Esophagus mucosa (tissue), 1 donor: ENCODE results near the gene MRFAP1. TPM values are rescaled to one million over a fixed set of nuclear protein-coding genes. Genes with fewer than 3 reads are reported as not detected.
"Not testable (repeated sequence)": the region's sequence is repeated elsewhere in the genome, so short reads cannot be mapped to it uniquely, and the experiment has no call there.

Experiments
- ATAC-seq: fragments of 200-7000 bp; cut with Tn5 transposase; one replicate; pipeline ENCODE4 v1.9.1; 2020
- total RNA-seq: library from RNA; stranded (reverse); gene quantifications from one replicate; pipeline ENCODE4 v1.2.4, GENCODE V29; 2023
- donor health status: DM: yes; HTN: yes; CAD: no.

Gene MRFAP1
- total RNA-seq, 1 donor from 2014 or later: 157 TPM

GRCh38 chr4:6671648-6672047 lies 31.2 kb downstream of the MRFAP1 start:
- no peak for ATAC-seq

GRCh38 chr4:6672131-6672530 lies 31.6 kb downstream of the MRFAP1 start:
- no peak for ATAC-seq

GRCh38 chr4:6672541-6673190 lies 32.2 kb downstream of the MRFAP1 start:
- not testable (repeated sequence) for ATAC-seq

- not testable (repeated sequence) for ATAC-seq
These were observed 32.7 kb downstream of the MRFAP1 start for GRCh38 chr4:6673191-6673659.

GRCh38 chr4:6673660-6674499 lies 33.4 kb downstream of the MRFAP1 start:
- ATAC-seq: peak; percentile 91

GRCh38 chr4:6674500-6675149 lies 34.1 kb downstream of the MRFAP1 start:
- ATAC-seq: peak; percentile 44

- no peak for ATAC-seq
These were observed 36.5 kb downstream of the MRFAP1 start for GRCh38 chr4:6676722-6677558.

DNA sequence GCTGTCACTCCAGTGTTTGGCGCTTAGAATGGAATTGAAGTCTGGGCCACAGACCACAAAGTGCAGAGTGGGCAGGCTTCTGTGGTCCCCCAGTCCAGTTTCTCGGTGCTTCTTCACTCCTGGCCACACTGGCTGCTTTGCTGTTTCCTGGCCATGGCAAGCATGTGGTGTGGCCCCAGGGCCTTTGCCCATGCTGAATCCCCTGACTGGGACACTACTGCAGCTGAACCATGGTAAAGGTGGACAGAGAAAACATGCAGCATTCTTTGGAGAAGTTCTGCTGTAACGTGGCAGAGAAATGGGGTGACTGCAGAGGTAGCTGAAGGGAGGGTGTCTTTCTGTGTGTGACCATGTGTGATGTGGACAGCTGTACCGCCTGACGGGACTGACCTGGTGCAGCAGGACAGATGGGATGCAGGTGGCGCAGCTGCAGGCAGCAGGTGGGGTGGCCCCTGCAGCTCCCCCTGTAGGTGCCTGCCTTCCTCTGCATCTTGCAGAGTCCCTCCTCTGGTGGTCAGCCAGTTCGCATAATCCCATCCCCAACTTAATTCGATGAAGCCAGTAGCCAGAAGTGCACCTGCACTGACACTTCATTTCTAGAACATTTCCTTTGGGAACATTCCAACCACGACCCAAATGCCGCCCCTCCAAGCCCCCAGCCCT lies 40.0 kb downstream of the MRFAP1 start:
- no peak for ATAC-seq

- peak; percentile 29 for ATAC-seq
These were observed 40.7 kb downstream of the MRFAP1 start for GRCh38 chr4:6681191-6681590.

- ATAC-seq: no peak
These were observed 42.5 kb downstream of the MRFAP1 start for GRCh38 chr4:6682862-6683590.

DNA sequence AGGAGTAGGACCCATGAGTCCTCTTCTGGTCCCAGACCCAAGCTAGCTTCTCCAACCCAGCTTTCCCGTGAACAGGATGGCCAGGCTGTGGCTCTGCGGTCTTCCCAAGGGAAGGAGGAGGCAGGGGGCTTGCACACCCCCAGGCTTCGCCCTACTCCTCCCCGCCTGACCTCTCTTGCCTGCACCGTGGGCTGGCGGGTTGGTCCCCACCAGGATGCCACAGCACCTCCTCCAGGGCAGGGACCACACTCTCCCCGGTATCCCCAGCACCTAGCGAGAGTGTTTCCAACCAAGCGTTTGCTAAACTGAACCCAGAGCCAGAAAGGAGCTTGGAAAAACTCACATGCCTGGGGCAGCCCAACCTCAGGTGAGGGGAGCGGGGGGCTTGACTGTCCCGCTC lies 44.2 kb downstream of the MRFAP1 start:
- no peak for ATAC-seq

- no peak for ATAC-seq
These were observed 45.8 kb downstream of the MRFAP1 start for GRCh38 chr4:6686104-6686787.

DNA sequence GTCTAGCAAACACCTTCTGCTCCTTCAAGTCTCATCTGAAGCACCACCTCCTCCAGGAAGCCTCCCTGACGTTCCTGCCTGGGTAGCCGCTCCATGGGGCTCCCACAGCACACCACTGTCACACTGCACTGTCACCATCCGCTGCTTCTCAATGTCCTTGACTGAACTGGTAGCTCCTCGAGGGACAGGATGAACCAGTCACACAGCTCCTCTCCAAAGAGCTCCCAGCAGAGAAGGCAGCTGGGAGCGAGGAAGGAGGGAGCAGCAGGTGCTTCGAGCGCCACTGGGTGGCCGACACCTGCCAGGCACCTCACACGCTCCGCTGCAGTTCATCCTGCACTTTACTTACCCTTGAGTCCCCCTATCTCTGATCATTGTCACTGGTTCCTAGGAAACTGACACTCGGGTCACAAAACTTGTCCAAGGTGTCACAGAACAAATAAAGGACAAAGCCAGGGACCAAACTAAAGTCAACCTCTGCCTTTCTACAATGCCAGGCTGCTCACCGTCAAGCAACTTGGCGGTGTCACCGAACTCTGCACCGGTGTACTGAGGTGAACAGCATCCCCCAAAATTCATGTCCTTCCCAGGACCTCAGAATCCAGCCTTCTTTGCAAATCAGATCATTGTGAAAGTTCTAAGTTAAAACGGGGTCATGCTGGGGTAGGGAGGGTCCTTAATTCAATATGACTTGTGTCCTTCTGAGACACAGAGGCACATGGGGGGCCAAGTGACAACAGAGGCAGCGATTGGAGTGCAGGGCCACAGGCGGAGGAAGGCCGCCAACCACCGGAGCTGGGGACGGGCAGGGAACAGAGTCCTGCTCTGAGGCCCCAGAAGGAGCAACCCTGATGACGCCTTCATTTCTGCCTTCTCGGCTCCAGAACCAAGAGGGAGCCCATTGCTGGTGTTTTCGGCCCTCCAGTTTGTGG lies 47.7 kb downstream of the MRFAP1 start:
- peak; percentile 71 for ATAC-seq

DNA sequence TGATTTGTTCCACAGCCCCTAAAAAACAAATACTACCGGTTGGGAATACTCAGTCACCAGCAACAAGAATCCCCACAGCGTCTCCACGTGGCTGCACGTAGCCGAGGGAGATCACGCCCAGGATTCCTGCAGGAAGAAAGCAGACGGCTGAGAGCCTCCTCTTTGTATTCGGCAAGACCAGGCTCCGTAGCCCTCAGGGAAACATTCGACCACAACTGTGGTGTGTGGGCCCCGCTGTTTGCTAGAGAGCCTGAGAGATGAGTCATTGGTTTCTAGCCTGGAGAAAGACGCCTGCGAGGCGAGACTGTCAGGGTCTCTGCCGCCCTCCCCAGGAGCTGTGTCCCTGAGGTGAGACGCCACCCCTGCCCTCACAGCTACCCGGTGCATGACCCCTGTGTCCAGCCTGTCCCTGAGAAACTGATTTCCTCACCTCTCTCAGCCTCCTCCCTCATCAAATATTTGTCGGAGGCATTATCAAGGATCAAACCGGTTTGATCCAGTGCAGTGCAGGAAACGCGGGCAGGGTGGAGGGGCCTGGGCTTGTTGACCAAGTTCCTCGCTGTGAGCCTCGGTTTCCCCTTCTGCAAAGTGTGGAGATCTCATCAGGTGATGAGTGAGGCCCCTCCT lies 48.5 kb downstream of the MRFAP1 start:
- peak; percentile 41 for ATAC-seq

DNA sequence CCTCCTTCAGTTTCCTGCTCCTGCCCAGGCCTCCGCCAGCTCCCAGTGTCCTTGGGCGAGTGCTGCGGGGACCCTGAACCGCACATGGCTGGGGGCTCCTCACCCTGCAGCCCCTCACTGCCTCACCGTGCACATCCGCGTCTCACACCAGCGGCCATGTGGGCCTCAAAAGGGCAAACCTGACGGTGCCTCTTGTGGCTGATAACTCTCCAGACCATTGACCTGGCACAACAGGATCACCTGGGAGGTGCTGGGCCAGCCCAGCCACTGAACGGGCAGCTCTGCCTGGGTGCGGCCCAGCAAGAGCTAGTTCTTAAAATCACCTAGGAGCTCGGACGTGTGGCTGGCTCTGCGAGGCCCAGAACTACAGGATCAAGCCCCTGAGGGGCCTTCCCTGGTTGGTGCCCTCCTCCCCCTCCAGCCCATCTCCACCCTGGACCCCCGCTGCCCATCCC lies 49.0 kb downstream of the MRFAP1 start:
- peak; percentile 34 for ATAC-seq
